Ovary (tissue), 9 donors: Measurements from ENCODE around the gene PRTFDC1. TPM values are rescaled to one million over a fixed set of nuclear protein-coding genes. Genes with fewer than 3 reads are reported as not detected.

Experiments
- DNase-seq, 5 donors: peaks; one replicate each; pipeline ENCODE4 v3.0.0-alpha.2; 2019 to 2020
- H3K27ac ChIP-seq, 2 donors: fragments of 200-600 bp; one replicate each; pipeline versions ENCODE4 v1.5.1 to v1.8.0; 2019 to 2022
- H3K27me3 ChIP-seq: fragments of 200-600 bp; one replicate; pipeline ENCODE4 v1.8.0; 2022
- H3K36me3 ChIP-seq: fragments of 200-600 bp; sonication (generic); one replicate; pipeline ENCODE4 v1.5.1; 2019
- H3K4me1 ChIP-seq: one replicate; pipeline ENCODE4 v1.8.1; 2013; ENCODE audit warnings: mild to moderate bottlenecking, moderate library complexity; ENCODE audit not compliant: insufficient read depth
- H3K4me3 ChIP-seq: fragments of 200-600 bp; sonication (generic); one replicate; pipeline ENCODE4 v1.5.1; 2017
- H3K9me3 ChIP-seq, 2 donors: fragments of 200-600 bp in 1 of 2; sonication (generic) in 1 of 2; one replicate each; pipeline versions ENCODE4 v1.5.1 to v1.8.1; 2013 to 2019; ENCODE audit warnings: mild to moderate bottlenecking in 1 of 2, moderate library complexity in 1 of 2
- EP300 ChIP-seq: sonication (generic); formaldehyde crosslinking; IDR thresholded peaks from one replicate; pipeline ENCODE4 v1.6.1; 2017; ENCODE audit warnings: antibody characterized with exemption
- POLR2A ChIP-seq: fragments of 450-650 bp; IDR thresholded peaks from one replicate; pipeline ENCODE4 v1.6.1; 2017; ENCODE audit warnings: antibody characterized with exemption, mild to moderate bottlenecking, moderate library complexity
- WGBS, 3 donors: extraction: QIAGEN DNeasy Blood & Tissue Kit in 1 of 3; methylation state at CpG; one replicate each; pipeline versions ENCODE4 v1.1.5 to v1.1.7; 2013 to 2017; 5-methylcytosine and 5-hydroxymethylcytosine counted together
- intact Hi-C, 4 donors: fragments of 100-400 bp; cut with DNase I; formaldehyde crosslinking; loops; one replicate each; pipeline versions ENCODE4 v1.11.0 to v1.15.1; 2022 to 2023
- polyA plus RNA-seq, 2 donors: library from polyadenylated mRNA; stranded (reverse); fragments of 200-250 nt in 1 of 2; fragments of 350-450 nt in 1 of 2; fragmentation: Illumina TruSeq in 1 of 2; extraction: RNeasy Lipid Tissue Mini Kit (QIAGEN cat#74804) in 1 of 2; gene quantifications; one replicate each; pipeline ENCODE4 v1.2.3, GENCODE V29; 2013 to 2014
- total RNA-seq, 7 donors: library from RNA; depleted of rRNA in 2 of 7; stranded (reverse); fragments of >200 nt in 2 of 7; fragmentation: NEBNext Ultra II Directional in 3 of 7; extraction: Animal tissue kit (Norgen Biotek cat#: 25700) in 3 of 7; gene quantifications; one replicate each; pipeline versions ENCODE4 v1.1.0 to v1.2.4, GENCODE V29; 2016 to 2023
- TF ChIP-seq, protein P1 (sequence below), 3 donors: fragments of 450-650 bp in 2 of 3; fragments of 200-600 bp in 1 of 3; IDR thresholded peaks; one replicate each; pipeline versions ENCODE4 v1.5.1 to v1.8.0; 2016 to 2022; ENCODE audit warnings: antibody characterized with exemption in 3 of 3, mild to moderate bottlenecking in 1 of 3
- donor health status: DM: no; HTN: no; CAD: no; lungs with moderate emphysema.
- donor health status: DM: no; HTN: no; CAD: no.
- donor health status: Bipolar disorder and iron deficiency.
- donor health status: DM: yes; HTN: yes; CAD: no.
- donor health status: DM: no; HTN: no; CAD: no.
- donor health status: DM: yes; HTN: yes; CAD: no.

The PRTFDC1 gene
- total and polyA plus RNA-seq, 9 donors = 12.6 to 21.3 (median 14.7) TPM

DNA sequence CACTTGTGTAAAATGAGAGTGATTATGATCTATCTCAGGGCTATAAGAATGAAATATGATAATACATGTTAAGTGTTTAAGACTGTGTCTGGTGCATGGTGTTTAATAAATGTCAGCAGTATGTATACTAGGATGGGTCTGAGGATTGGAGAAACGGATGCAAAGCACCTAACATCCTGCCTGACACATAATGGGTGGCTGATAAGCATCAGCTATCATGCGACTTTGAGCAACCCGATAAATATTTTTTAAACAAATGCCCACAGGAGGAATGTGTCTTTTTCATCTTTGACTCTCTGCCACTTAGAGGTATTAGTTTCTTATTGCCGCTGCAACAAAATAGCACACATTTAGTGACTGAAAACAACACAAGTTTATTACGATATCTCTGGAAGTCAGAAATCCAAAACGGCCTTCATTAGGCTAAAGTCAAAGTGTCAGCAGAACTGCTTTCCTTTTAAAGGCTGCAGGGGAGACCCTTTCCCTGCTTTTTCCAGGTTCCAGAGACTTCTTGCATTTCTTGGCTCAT, 135.5 kb downstream of the PRTFDC1 start:
- TF ChIP-seq EP300 = no peak
- TF ChIP-seq POLR2A = no peak
- TF ChIP-seq, protein P1, sequence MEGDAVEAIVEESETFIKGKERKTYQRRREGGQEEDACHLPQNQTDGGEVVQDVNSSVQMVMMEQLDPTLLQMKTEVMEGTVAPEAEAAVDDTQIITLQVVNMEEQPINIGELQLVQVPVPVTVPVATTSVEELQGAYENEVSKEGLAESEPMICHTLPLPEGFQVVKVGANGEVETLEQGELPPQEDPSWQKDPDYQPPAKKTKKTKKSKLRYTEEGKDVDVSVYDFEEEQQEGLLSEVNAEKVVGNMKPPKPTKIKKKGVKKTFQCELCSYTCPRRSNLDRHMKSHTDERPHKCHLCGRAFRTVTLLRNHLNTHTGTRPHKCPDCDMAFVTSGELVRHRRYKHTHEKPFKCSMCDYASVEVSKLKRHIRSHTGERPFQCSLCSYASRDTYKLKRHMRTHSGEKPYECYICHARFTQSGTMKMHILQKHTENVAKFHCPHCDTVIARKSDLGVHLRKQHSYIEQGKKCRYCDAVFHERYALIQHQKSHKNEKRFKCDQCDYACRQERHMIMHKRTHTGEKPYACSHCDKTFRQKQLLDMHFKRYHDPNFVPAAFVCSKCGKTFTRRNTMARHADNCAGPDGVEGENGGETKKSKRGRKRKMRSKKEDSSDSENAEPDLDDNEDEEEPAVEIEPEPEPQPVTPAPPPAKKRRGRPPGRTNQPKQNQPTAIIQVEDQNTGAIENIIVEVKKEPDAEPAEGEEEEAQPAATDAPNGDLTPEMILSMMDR (IDR thresholded peaks at IDR 0.05) = no peak
- WGBS, 3 donors = 88 to 90% (median 89%) methylated on average over 6 of the region's 6 CpGs
- Histone ChIP-seq H3K9me3 (no peaks in the 10 kb centered on the region), H3K27ac (no peak overlapping the region), H3K4me1 (peaks cover 2% of the 10 kb centered on the region), H3K36me3 (no peaks in the 10 kb centered on the region), H3K4me3 (no peak overlapping the region), H3K27me3 (no peaks in the 10 kb centered on the region)
- DNase-seq = no peak
- intact Hi-C loops = no loop called here

DNA sequence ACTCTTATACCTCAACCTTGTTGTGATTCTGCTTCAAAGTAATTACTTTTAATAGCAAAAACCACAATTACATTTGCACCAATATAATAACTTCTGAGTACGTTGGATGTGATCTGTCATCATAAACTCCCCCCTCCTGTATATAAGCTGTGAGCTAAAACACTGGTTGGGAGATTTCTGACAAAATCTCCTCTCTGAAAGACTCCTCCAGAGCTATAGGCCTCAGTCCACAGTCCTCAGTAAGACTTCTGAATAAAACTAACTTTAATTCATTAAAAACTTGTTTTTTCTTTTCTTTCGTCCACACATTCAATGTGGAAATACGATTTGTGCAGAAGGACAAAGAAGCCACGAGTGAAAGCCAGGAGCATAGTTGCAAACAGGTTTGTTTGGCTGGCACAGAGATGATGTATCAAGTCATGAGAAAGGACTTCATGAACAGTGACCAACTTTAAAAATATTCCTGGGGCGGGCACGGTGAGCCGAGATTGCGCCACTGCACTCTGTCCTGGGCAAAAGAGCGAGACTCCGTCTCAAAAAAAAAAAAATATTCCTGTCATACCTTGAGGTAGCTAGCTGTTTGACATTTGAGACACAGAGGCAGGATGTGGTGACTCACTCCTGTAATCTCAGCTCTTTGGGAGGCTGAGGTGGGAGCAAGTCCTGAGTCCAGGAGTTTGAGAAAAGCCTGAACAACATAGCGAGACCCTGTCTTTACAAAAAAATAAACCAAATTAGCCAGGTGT, 137.7 kb downstream of the PRTFDC1 start:
- 87 to 91% (median 90%) methylated on average over 11 of the region's 11 CpGs for WGBS, 3 donors
- H3K4me1 ChIP-seq = no peaks in the 10 kb centered on the region
- DNase-seq = no peak
- TF ChIP-seq EP300 (no peak), POLR2A (no peak)
- TF ChIP-seq, protein P1 (IDR thresholded peaks at IDR 0.05) = no peak
- no peaks in the 10 kb centered on the region for H3K27me3 ChIP-seq
- H3K36me3 ChIP-seq = no peaks in the 10 kb centered on the region
- H3K9me3 ChIP-seq = no peaks in the 10 kb centered on the region
- intact Hi-C loops = no loop called here
- no peak overlapping the region for H3K4me3 ChIP-seq
- no peak overlapping the region for H3K27ac ChIP-seq

DNA sequence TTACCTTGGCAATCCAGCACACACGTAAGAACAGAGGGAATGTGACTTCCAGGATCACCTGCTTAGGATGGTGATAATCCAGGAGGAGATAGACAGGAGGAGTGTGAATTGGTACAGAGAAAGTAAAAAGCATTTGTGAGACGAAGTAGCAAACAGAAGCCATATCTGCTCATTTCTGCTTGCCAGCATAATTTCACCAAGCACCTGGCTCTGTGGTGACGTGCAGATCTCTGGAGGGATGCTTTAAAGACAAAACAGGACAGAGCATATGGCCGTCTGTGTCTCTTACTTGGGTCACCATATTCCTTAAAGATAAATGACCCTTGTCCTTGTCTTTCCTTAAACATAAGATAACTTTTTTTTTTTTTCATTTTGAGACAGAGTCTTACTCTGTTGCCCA, 138.6 kb downstream of the PRTFDC1 start:
- Histone ChIP-seq H3K27me3 (no peaks in the 10 kb centered on the region), H3K9me3 (no peaks in the 10 kb centered on the region), H3K4me3 (no peak overlapping the region), H3K27ac (no peak overlapping the region), H3K4me1 (no peaks in the 10 kb centered on the region), H3K36me3 (no peaks in the 10 kb centered on the region)
- intact Hi-C loops = no loop called here
- TF ChIP-seq, protein P1 (IDR thresholded peaks at IDR 0.05) = no peak
- TF ChIP-seq POLR2A (no peak), EP300 (no peak)
- 76 to 88% (median 84%) methylated on average over 4 of the region's 4 CpGs for WGBS, 3 donors
- no peak for DNase-seq

- TF ChIP-seq, protein P1 (IDR thresholded peaks at IDR 0.05) = no peak
- TF ChIP-seq EP300 (no peak), POLR2A (no peak)
- H3K9me3 ChIP-seq = no peaks in the 10 kb centered on the region
- 87 to 94% (median 88%) methylated on average over 5 of the region's 5 CpGs for WGBS, 3 donors
- H3K36me3 ChIP-seq = no peaks in the 10 kb centered on the region
- intact Hi-C loops = no loop called here
- no peaks in the 10 kb centered on the region for H3K4me1 ChIP-seq
- H3K4me3 ChIP-seq = no peak overlapping the region
- no peak for DNase-seq
- H3K27me3 ChIP-seq = no peaks in the 10 kb centered on the region
- no peak overlapping the region for H3K27ac ChIP-seq
Measured at GRCh38 chr10:24806262-24806661, 146.1 kb downstream of the PRTFDC1 start.
